K562 (cell line): ENCODE data around the gene CYP4F3. TPM values are rescaled to one million over a fixed set of nuclear protein-coding genes. Genes with fewer than 3 reads are reported as not detected.

Source experiments
- ATAC-seq: fragments of 200-7000 bp; cut with Tn5 transposase; 3 replicates; pipeline ENCODE4 v1.9.1; 2020; ENCODE audit warnings: moderate library complexity
- BruUV-seq: library from RNA; stranded (reverse); fragments of 400-500 nt; replicated peaks from 2 replicates; lab custom pipeline; 2021; lab: Mats Ljungman, UMichigan
- CTCF ChIA-PET: fragments of 300-600 bp; formaldehyde crosslinking; extraction: SDS; loops from one replicate; lab custom pipeline; 2021; ENCODE audit warnings: low intra/inter-chr PET ratio; lab: Yijun Ruan, JAX
- POLR2A ChIA-PET: fragments of 300-600, 350-650 bp; sonication (Branson Sonifier 250); formaldehyde crosslinking; extraction: SDS; loops from one replicate; lab custom pipeline; 2021; ENCODE audit warnings: antibody characterized with exemption, inconsistent platforms; lab: Yijun Ruan, JAX
- DNase-seq, 4 experiments: peaks; one replicate each; pipeline versions ENCODE4 v3.0.0 to v3.0.0-alpha.2; 2011 to 2018; ENCODE audit warnings: low spot score in 3 of 4, mixed read lengths in 3 of 4; ENCODE audit errors: extremely low read depth in 1 of 4
- FAIRE-seq: peaks from 2 replicates; lab custom pipeline; 2011; peaks lifted over from hg19 to GRCh38; lab: Jason Lieb, UNC
- H2AFZ ChIP-seq: 2 replicates; pipeline ENCODE4 v1.6.0; 2011; ENCODE audit warnings: low read depth, low read length, control low read depth, inconsistent platforms
- H3K27ac ChIP-seq: fragments of 200-600 bp; 3 replicates; pipeline ENCODE4 v1.8.0; 2011; ENCODE audit warnings: low read depth, mild to moderate bottlenecking, control low read depth, inconsistent platforms, low read length, moderate library complexity, mixed read lengths; ENCODE audit errors: extremely low read depth
- H3K27me3 ChIP-seq, 2 experiments: fragments of 300-600 bp in 1 of 2; 2 replicates in 1 of 2; 3 replicates in 1 of 2; pipeline versions ENCODE4 v1.6.0 to v1.8.0; 2011; ENCODE audit warnings: inconsistent platforms in 2 of 2, low read length in 2 of 2, mild to moderate bottlenecking in 1 of 2, mixed read lengths in 1 of 2, moderate library complexity in 1 of 2; ENCODE audit not compliant: control insufficient read depth in 2 of 2, insufficient read depth in 2 of 2
- H3K36me3 ChIP-seq: fragments of 300-600 bp; 3 replicates; pipeline ENCODE4 v1.8.0; 2011; ENCODE audit warnings: mild to moderate bottlenecking, low read length, inconsistent platforms; ENCODE audit not compliant: control insufficient read depth, insufficient read depth
- H3K4me1 ChIP-seq, 2 experiments: fragments of 200-600 bp in 1 of 2; replicated peaks in 1 of 2; 2 replicates in 1 of 2; 3 replicates in 1 of 2; pipeline versions ENCODE4 v1.5.1 to v1.8.0; 2011; ENCODE audit warnings: inconsistent platforms in 2 of 2, low read length in 2 of 2, mild to moderate bottlenecking in 1 of 2, mixed read lengths in 1 of 2, moderate library complexity in 1 of 2; ENCODE audit not compliant: control insufficient read depth in 2 of 2, insufficient read depth in 2 of 2
- H3K4me2 ChIP-seq: 2 replicates; pipeline ENCODE4 v1.6.1; 2011; ENCODE audit warnings: low read length, control low read depth, inconsistent platforms, mixed read lengths; ENCODE audit not compliant: insufficient read depth
- H3K4me3 ChIP-seq: fragments of 200-600 bp; sonication (generic), shearing (Covaris generic); 2 replicates; pipeline ENCODE4 v1.5.1; 2016; ENCODE audit warnings: control low read depth, inconsistent platforms
- H3K79me2 ChIP-seq: fragments of 200-600 bp; 3 replicates; pipeline ENCODE4 v1.8.0; 2011; ENCODE audit warnings: low read length, inconsistent platforms; ENCODE audit not compliant: control insufficient read depth, insufficient read depth
- H3K9ac ChIP-seq, 2 experiments: 2 replicates each; pipeline versions ENCODE4 v1.6.0 to v1.6.1; 2011; ENCODE audit warnings: low read depth in 2 of 2, low read length in 2 of 2, control low read depth in 1 of 2, inconsistent platforms in 1 of 2, mild to moderate bottlenecking in 1 of 2, mixed read lengths in 1 of 2; ENCODE audit not compliant: insufficient read depth in 1 of 2
- H3K9me1 ChIP-seq: one replicate; pipeline ENCODE4 v1.6.0; 2011; ENCODE audit warnings: inconsistent platforms, mild to moderate bottlenecking, low read length, moderate library complexity; ENCODE audit not compliant: control insufficient read depth, insufficient read depth
- H3K9me3 ChIP-seq: replicated peaks from 2 replicates; pipeline ENCODE4 v1.5.1; 2011; ENCODE audit warnings: low read depth, low read length, inconsistent platforms; ENCODE audit not compliant: control insufficient read depth, insufficient read depth
- H4K20me1 ChIP-seq: replicated peaks from 2 replicates; pipeline ENCODE4 v1.6.1; 2011; ENCODE audit warnings: low read length, inconsistent platforms, mixed read lengths; ENCODE audit not compliant: control insufficient read depth, insufficient read depth
- BCOR ChIP-seq: fragments of 450-650 bp; IDR thresholded peaks from 2 replicates; pipeline ENCODE4 v1.6.1; 2016
- ETS2 ChIP-seq: IDR thresholded peaks from 2 replicates; pipeline ENCODE4 v1.6.1; 2016; ENCODE audit warnings: borderline replicate concordance, missing genetic modification characterization, mild to moderate bottlenecking, moderate library complexity, missing compliant biosample characterization; ENCODE audit not compliant: poor library complexity, severe bottlenecking
- IRF2 ChIP-seq: sonication (generic); formaldehyde crosslinking; IDR thresholded peaks from 2 replicates; pipeline ENCODE4 v1.8.1; 2022; ENCODE audit warnings: mild to moderate bottlenecking, missing genetic modification reagents
- LARP7 ChIP-seq: fragments of 450-650 bp; IDR thresholded peaks from 2 replicates; pipeline ENCODE4 v1.6.1; 2016
- MEF2A ChIP-seq: IDR thresholded peaks from 2 replicates; pipeline ENCODE4 v1.6.1; 2011; ENCODE audit warnings: low read depth, mild to moderate bottlenecking, low read length, moderate library complexity; ENCODE audit not compliant: control insufficient read depth
- NCOA1 ChIP-seq: fragments of 450-650 bp; IDR thresholded peaks from 2 replicates; pipeline ENCODE4 v1.6.1; 2016; ENCODE audit warnings: low read depth
- RBM25 ChIP-seq: fragments of 200-400 bp; formaldehyde crosslinking; IDR thresholded peaks from 2 replicates; pipeline ENCODE4 v1.6.1; 2018; ENCODE audit warnings: low read length, low read depth, moderate library complexity; ENCODE audit not compliant: severe bottlenecking
- SIX5 ChIP-seq, 2 experiments: IDR thresholded peaks; 2 replicates each; pipeline ENCODE4 v1.6.1; 2011; ENCODE audit warnings: low read length in 2 of 2, borderline replicate concordance in 1 of 2, low read depth in 1 of 2, mild to moderate bottlenecking in 1 of 2, moderate library complexity in 1 of 2; ENCODE audit not compliant: insufficient read depth in 1 of 2
- ZFP36 ChIP-seq: fragments of 150-350 bp; IDR thresholded peaks from 2 replicates; pipeline ENCODE4 v1.6.1; 2018; ENCODE audit warnings: low read length, low read depth; ENCODE audit not compliant: partially characterized antibody
- ZKSCAN1 ChIP-seq: fragments of 150-350 bp; IDR thresholded peaks from 2 replicates; pipeline ENCODE4 v1.6.1; 2016; ENCODE audit warnings: low read depth, low read length
- ZNF24 ChIP-seq: fragments of 450-650 bp; IDR thresholded peaks from 2 replicates; pipeline ENCODE4 v1.6.1; 2016
- ZNF445 ChIP-seq: fragments of 250-450 bp; sonication (Bioruptor Pico); IDR thresholded peaks from 2 replicates; pipeline ENCODE4 v1.4.0; 2020; ENCODE audit warnings: low read depth, mild to moderate bottlenecking, moderate library complexity
- WGBS: fragments of 100-300 bp; shearing (Covaris generic); methylation state at CpG from one replicate; pipeline ENCODE4 v1.1.6; 2016; ENCODE audit warnings: low coverage, mixed read lengths; ENCODE audit not compliant: insufficient coverage; ENCODE audit errors: missing lambda C conversion rate; 5-methylcytosine and 5-hydroxymethylcytosine counted together
- in situ Hi-C: fragments of 300-500 bp; cut with MboI; formaldehyde crosslinking; loops from 4 replicates; pipeline ENCODE4 v1.15.0; 2018; ENCODE audit warnings: inconsistent platforms, mixed read lengths
- intact Hi-C: fragments of 100-400 bp; cut with micrococcal nuclease; formaldehyde crosslinking; loops from 2 replicates; pipeline ENCODE4 v1.14.2; 2022
- polyA plus RNA-seq, 8 experiments: library from polyadenylated mRNA; depleted of rRNA in 4 of 8; stranded (reverse) in 5 of 8; unstranded in 3 of 8; fragments of >200 nt; fragmentation: Nextera tagmentation in 2 of 8; fragmentation: Illumina TruSeq in 1 of 8; extraction: Ambion mirVana in 2 of 8; extraction: Trizol in 1 of 8; gene quantifications; 2 replicates each; pipeline versions ENCODE4 v1.2.1 to v1.2.3, GENCODE V29; 2011 to 2014; ENCODE audit warnings: inconsistent platforms in 1 of 8, missing spikeins in 1 of 8
- total RNA-seq, 7 experiments: library from RNA; depleted of rRNA in 6 of 7; stranded (reverse); fragments of >200 nt in 6 of 7; fragmentation: Illumina TruSeq in 2 of 7; extraction: Trizol in 2 of 7; gene quantifications; 2 replicates each; pipeline versions ENCODE4 v1.2.1 to v1.2.3, GENCODE V29; 2011 to 2021; ENCODE audit warnings: low replicate concordance in 1 of 7
- TF ChIP-seq, protein P1 (sequence below): IDR thresholded peaks from 3 replicates; pipeline ENCODE4 v1.6.1; 2011; ENCODE audit warnings: borderline replicate concordance, mild to moderate bottlenecking, moderate library complexity; ENCODE audit not compliant: insufficient read length; ENCODE audit errors: extremely low read depth

The CYP4F3 gene
- total and polyA plus RNA-seq, 9 of the 15 experiments (the other 6 are each of a cell fraction or from before 2014, with no cell fraction given), result 0.01 to 0.40 (median 0.16) TPM; not detected in 6

DNA sequence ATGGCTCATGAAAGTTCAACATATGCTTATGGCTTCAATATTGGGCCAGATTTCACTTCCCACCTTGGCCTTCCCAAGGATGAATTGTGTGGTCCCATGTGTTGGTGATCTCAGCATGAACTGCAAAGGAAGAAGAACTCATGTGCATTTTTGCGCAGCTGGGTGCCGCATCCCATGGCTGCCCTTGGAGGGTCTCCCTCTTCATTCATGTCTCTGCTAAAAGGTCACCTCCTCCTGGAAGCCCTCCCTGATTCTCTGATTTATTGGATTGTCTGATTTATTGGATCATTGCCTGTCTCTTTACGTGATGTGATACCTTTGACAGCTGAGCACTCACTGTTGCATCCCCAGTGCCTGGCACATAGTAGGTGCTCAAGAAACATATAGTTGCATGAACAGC lies 27.4 kb upstream of the CYP4F3 start:
- Histone ChIP-seq H3K9ac (no peak overlapping the region), H3K27ac (no peak overlapping the region), H3K27me3 (peaks cover 0 to 6% of the 10 kb centered on the region in 2 experiments; a peak in 2 of 5 replicates), H3K9me1 (no peaks in the 10 kb centered on the region), H3K79me2 (no peaks in the 10 kb centered on the region), H3K4me3 (no peak overlapping the region), H3K36me3 (no peaks in the 10 kb centered on the region), H2AFZ (no peak overlapping the region), H3K4me1 (peaks cover 0 to 3% of the 10 kb centered on the region in 2 experiments; a peak in 1 of 5 replicates), H4K20me1 (no peaks in the 10 kb centered on the region; the same call in 1 of the 2 replicates), H3K9me3 (no peaks in the 10 kb centered on the region), H3K4me2 (no peak overlapping the region)
- ATAC-seq (no peak), DNase-seq (no peak), FAIRE-seq (no peak)
- POLR2A ChIA-PET, result no interaction called here
- in situ Hi-C loops, result loop anchor here (25.0 kb wide), 1 partner anchor 774 kb away; no protein-coding TSS in a partner anchor
- intact Hi-C loops, result no loop called here
- BruUV-seq, result no TSS peak
- 0% methylated on average over 3 of the region's 3 CpGs for WGBS
- TF ChIP-seq ETS2 (tag) (no peak), LARP7 (no peak), BCOR (0 out of 2 replicates have a peak, but pooled peaks have one; percentile 41), ZNF445 (CRISPR knock-in tag) (no peak), RBM25 (peak; percentile 90), ZKSCAN1 (peak; percentile 73), SIX5 (IDR thresholded peaks at IDR 0.05; ENCODE audit: borderline replicate concordance in 1 of 2, insufficient read depth in 1 of 2, low read depth in 1 of 2, low read length in 2 of 2) (no peak), MEF2A (no peak), ZFP36 (peak; percentile 93), ZNF24 (no peak), IRF2 (CRISPR knock-in tag) (no peak), NCOA1 (no peak)
- TF ChIP-seq, protein P1, sequence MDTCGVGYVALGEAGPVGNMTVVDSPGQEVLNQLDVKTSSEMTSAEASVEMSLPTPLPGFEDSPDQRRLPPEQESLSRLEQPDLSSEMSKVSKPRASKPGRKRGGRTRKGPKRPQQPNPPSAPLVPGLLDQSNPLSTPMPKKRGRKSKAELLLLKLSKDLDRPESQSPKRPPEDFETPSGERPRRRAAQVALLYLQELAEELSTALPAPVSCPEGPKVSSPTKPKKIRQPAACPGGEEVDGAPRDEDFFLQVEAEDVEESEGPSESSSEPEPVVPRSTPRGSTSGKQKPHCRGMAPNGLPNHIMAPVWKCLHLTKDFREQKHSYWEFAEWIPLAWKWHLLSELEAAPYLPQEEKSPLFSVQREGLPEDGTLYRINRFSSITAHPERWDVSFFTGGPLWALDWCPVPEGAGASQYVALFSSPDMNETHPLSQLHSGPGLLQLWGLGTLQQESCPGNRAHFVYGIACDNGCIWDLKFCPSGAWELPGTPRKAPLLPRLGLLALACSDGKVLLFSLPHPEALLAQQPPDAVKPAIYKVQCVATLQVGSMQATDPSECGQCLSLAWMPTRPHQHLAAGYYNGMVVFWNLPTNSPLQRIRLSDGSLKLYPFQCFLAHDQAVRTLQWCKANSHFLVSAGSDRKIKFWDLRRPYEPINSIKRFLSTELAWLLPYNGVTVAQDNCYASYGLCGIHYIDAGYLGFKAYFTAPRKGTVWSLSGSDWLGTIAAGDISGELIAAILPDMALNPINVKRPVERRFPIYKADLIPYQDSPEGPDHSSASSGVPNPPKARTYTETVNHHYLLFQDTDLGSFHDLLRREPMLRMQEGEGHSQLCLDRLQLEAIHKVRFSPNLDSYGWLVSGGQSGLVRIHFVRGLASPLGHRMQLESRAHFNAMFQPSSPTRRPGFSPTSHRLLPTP, result no peak
- CTCF ChIA-PET, result no interaction called here
